ENCODE data around the gene SPATS2L. TPM values are rescaled to one million over a fixed set of nuclear protein-coding genes. Genes with fewer than 3 reads are reported as not detected.

SPATS2L gene
- total RNA-seq, 1 experiment from 2014 or later = 174 TPM

GRCh38 chr2:200317975-200318374 lies 11.5 kb downstream of the SPATS2L start:
- Histone ChIP-seq H3K9me2 (replicated peaks; ENCODE audit: low read length) (no peaks in the 10 kb centered on the region), H3K9ac (ENCODE audit: low read length) (no peak overlapping the region), H3F3A (ENCODE audit: low read length, unreplicated experiment) (peaks cover 10% of the 10 kb centered on the region), H3K36me3 (ENCODE audit: low read depth, low read length) (peaks cover 10% of the 10 kb centered on the region), H4K20me1 (ENCODE audit: low read length) (peaks cover 17% of the 10 kb centered on the region), H3K4me2 (ENCODE audit: low read length) (peak overlapping the region; percentile 74), H3K27ac (ENCODE audit: low read length) (peak overlapping the region; percentile 92), H3K9me3 (ENCODE audit: low read length) (no peaks in the 10 kb centered on the region), H3K27me3 (ENCODE audit: low read length) (no peaks in the 10 kb centered on the region), H3K79me2 (ENCODE audit: low read length) (peaks cover 100% of the 10 kb centered on the region), H2AFZ (ENCODE audit: low read length) (no peak overlapping the region), H3K4me3 (ENCODE audit: low read length) (peak overlapping the region; percentile 37), H3K4me1 (ENCODE audit: insufficient read depth, low read length) (peaks cover 72% of the 10 kb centered on the region)
- POLR2A ChIA-PET (ENCODE audit: unreplicated experiment) = no interaction called here
- CTCF ChIA-PET = no interaction called here
- DNase-seq (peak; percentile 42), ATAC-seq (peak; percentile 6; the same call in 1 of the 2 replicates)
- BruUV-seq (replicated peaks) = no TSS peak
- no peak for TF ChIP-seq CTCF (conservative IDR thresholded peaks at IDR 0.05; ENCODE audit: low read depth, low read length)
- TF ChIP-seq EZH2phosphoT487 (IDR thresholded peaks at IDR 0.05; ENCODE audit: borderline replicate concordance, low read length) = no peak
- no peak for TF ChIP-seq EZH2 (IDR thresholded peaks at IDR 0.05; ENCODE audit: low read length, unreplicated experiment)
- intact Hi-C loops (cut with micrococcal nuclease) = loop anchor here (2.0 kb wide), 1 partner anchor 19 kb away; no protein-coding TSS in a partner anchor

- Histone ChIP-seq H3K4me1 (ENCODE audit: insufficient read depth, low read length) (peaks cover 66% of the 10 kb centered on the region), H3K9me3 (ENCODE audit: low read length) (no peaks in the 10 kb centered on the region), H3K79me2 (ENCODE audit: low read length) (peaks cover 100% of the 10 kb centered on the region), H3K27ac (ENCODE audit: low read length) (peak overlapping the region; percentile 92), H3F3A (ENCODE audit: low read length, unreplicated experiment) (peaks cover 10% of the 10 kb centered on the region), H3K36me3 (ENCODE audit: low read depth, low read length) (0 out of 2 replicates have a peak, but pooled peaks cover 5% of the 10 kb centered on the region), H3K9ac (ENCODE audit: low read length) (no peak overlapping the region), H3K4me3 (ENCODE audit: low read length) (no peak overlapping the region), H3K27me3 (ENCODE audit: low read length) (no peaks in the 10 kb centered on the region), H3K9me2 (replicated peaks; ENCODE audit: low read length) (no peaks in the 10 kb centered on the region), H3K4me2 (ENCODE audit: low read length) (peak overlapping the region; percentile 74), H4K20me1 (ENCODE audit: low read length) (peaks cover 23% of the 10 kb centered on the region), H2AFZ (ENCODE audit: low read length) (no peak overlapping the region)
- peak; percentile 18; the same call in 1 of the 2 replicates for ATAC-seq
- intact Hi-C loops (cut with micrococcal nuclease) = no loop called here
- DNase-seq = peak; percentile 57
- ChIA-PET POLR2A (ENCODE audit: unreplicated experiment) (interaction anchor here (0.6 kb wide), 1 partner anchor 161 kb away, joined by 4 read pairs; no protein-coding TSS in a partner anchor), CTCF (no interaction called here)
- no TSS peak for BruUV-seq (replicated peaks)
- TF ChIP-seq EZH2phosphoT487 (IDR thresholded peaks at IDR 0.05; ENCODE audit: borderline replicate concordance, low read length) (no peak), EZH2 (IDR thresholded peaks at IDR 0.05; ENCODE audit: low read length, unreplicated experiment) (no peak), CTCF (conservative IDR thresholded peaks at IDR 0.05; ENCODE audit: low read depth, low read length) (no peak)
Observed at GRCh38 chr2:200318940-200319435, 12.5 kb downstream of the SPATS2L start.
